ENCODE measurements around the gene HDLBP. TPM values are rescaled to one million over a fixed set of nuclear protein-coding genes. Genes with fewer than 3 reads are reported as not detected.

Gene HDLBP
- total and polyA plus RNA-seq, 2 of the 4 experiments (the other 2 are of a cell fraction), result 648 to 1,165 TPM

DNA sequence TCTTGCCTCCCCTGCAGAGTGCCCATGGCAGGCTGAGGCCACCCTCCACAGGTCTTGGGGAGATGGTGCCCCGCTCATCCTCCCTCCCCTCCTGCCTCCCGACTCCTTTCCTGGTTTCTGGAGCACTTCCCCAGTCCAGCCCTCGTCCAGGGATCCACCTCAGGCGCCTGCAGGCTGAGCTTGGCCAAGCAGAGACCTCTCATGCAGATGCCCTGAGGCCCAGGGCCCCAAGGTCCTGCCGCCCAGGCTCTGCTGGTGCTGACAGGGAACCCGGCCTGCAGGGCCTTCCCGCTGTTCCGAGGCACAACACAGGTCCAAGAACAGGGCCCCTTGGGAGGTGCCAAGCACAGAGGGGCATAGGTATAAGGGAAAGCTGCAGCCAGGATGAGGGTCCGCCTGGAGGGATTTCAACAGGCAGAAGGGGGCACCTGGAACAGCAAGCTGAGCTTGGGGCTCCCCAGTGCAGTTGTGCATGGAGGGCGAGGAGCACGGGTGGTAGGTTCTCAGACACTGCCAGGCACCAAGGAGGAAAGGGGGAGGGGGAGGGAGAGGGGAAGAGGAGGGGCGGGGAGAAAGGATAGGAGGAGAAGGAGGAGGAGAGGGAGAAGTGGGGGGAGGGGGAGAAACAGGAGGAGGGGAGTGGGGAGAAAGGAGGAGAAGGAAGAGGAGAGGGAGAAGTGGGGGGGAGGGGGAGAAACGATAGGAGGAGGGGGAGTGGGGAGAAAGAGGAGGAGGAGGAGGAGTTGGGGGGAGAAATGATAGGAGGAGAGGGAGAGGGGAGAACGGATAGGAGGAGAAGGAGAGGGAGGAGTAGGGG lies 128.2 kb downstream of the HDLBP start:
- H3K27ac ChIP-seq (ENCODE audit: insufficient read depth, low read length), result no peak overlapping the region
- 44 to 86% methylated on average over 1 to 5 of the region's 14 CpGs for WGBS, 2 experiments (ENCODE audit: extremely low coverage in 2 of 2, insufficient read length in 1 of 2)
- H3K36me3 ChIP-seq (ENCODE audit: control insufficient read depth, insufficient read depth, low read length), result peaks cover 9% of the 10 kb centered on the region
- H2AK9ac ChIP-seq (replicated peaks; ENCODE audit: low read depth, low read length, poor library complexity), result no peak overlapping the region
- H2AK5ac ChIP-seq (ENCODE audit: low read depth, low read length), result no peak overlapping the region
- no peak overlapping the region for H2BK5ac ChIP-seq (ENCODE audit: low read depth, low read length, poor library complexity, severe bottlenecking)
- H2BK20ac ChIP-seq (ENCODE audit: low read depth, low read length), result no peak overlapping the region
- ChIA-PET POLR2A (ENCODE audit: unreplicated experiment) (no interaction called here), CTCF (no interaction called here)
- no peak overlapping the region for H3K4ac ChIP-seq (ENCODE audit: low read depth, low read length)
- ATAC-seq (ENCODE audit: low read depth) (no peak), DNase-seq (no peak)
- H2AFZ ChIP-seq (replicated peaks; ENCODE audit: low read length, poor library complexity), result no peak overlapping the region
- no TSS peak for BruUV-seq (replicated peaks)
- no peak overlapping the region for H2BK120ac ChIP-seq (ENCODE audit: low read depth, low read length)
- intact Hi-C loops (cut with micrococcal nuclease), result no loop called here
- no peak overlapping the region for H4K91ac ChIP-seq (ENCODE audit: insufficient read depth, low read depth, low read length)
- H2BK15ac ChIP-seq (ENCODE audit: low read depth, low read length), result no peak overlapping the region
- no peak overlapping the region for H4K8ac ChIP-seq (ENCODE audit: low read depth in 2 of 2, low read length in 2 of 2)
- H3K18ac ChIP-seq (ENCODE audit: low read depth, low read length), result no peak overlapping the region
- no peak overlapping the region for H3K23ac ChIP-seq (ENCODE audit: low read depth, low read length)
- dilution Hi-C loops (cut with HindIII; ENCODE audit: low sequenced_read_pairs, unreplicated experiment), result no loop called here
- H3K79me1 ChIP-seq (ENCODE audit: low read depth in 1 of 2, low read length in 2 of 2), result no peaks in the 10 kb centered on the region
- H3K9ac ChIP-seq (ENCODE audit: low read depth, low read length), result no peak overlapping the region
- H3K4me2 ChIP-seq (ENCODE audit: low read depth, low read length), result no peak overlapping the region
- H4K20me1 ChIP-seq (ENCODE audit: insufficient read depth, low read length), result no peaks in the 10 kb centered on the region; the same call in 1 of the 2 replicates
- in situ Hi-C loops (cut with MboI; ENCODE audit: low sequenced_read_pairs), result no loop called here
- H3K9me1 ChIP-seq (ENCODE audit: insufficient read depth, low read length), result no peaks in the 10 kb centered on the region
- no peak overlapping the region for H3K14ac ChIP-seq (replicated peaks; ENCODE audit: low read depth, low read length)
- TF ChIP-seq RCOR1 (IDR thresholded peaks at IDR 0.05; ENCODE audit: insufficient replicate concordance, low read length) (no peak), CHD1 (IDR thresholded peaks at IDR 0.05; ENCODE audit: low read depth, low read length) (no peak), CEBPB (IDR thresholded peaks at IDR 0.05; ENCODE audit: low read depth, low read length) (no peak), BHLHE40 (IDR thresholded peaks at IDR 0.05; ENCODE audit: low read depth, low read length) (no peak), RAD21 (IDR thresholded peaks at IDR 0.05; ENCODE audit: low read length) (no peak), MAFK (IDR thresholded peaks at IDR 0.05; ENCODE audit: low read depth, low read length) (no peak), FOS (IDR thresholded peaks at IDR 0.05; ENCODE audit: low read depth, low read length) (no peak), ELK1 (IDR thresholded peaks at IDR 0.05; ENCODE audit: borderline replicate concordance, low read depth, low read length) (no peak), MXI1 (IDR thresholded peaks at IDR 0.05; ENCODE audit: borderline replicate concordance, low read depth, low read length) (no peak), MAZ (IDR thresholded peaks at IDR 0.05; ENCODE audit: borderline replicate concordance, low read depth, low read length) (no peak), SMC3 (IDR thresholded peaks at IDR 0.05; ENCODE audit: low read depth, low read length) (no peak), RFX5 (IDR thresholded peaks at IDR 0.05; ENCODE audit: low read depth, low read length) (no peak), POLR2A (IDR thresholded peaks at IDR 0.05; ENCODE audit: low read depth, low read length) (no peak), NFE2L2 (IDR thresholded peaks at IDR 0.05; ENCODE audit: low read depth, low read length) (no peak)
- TF ChIP-seq, protein P1, sequence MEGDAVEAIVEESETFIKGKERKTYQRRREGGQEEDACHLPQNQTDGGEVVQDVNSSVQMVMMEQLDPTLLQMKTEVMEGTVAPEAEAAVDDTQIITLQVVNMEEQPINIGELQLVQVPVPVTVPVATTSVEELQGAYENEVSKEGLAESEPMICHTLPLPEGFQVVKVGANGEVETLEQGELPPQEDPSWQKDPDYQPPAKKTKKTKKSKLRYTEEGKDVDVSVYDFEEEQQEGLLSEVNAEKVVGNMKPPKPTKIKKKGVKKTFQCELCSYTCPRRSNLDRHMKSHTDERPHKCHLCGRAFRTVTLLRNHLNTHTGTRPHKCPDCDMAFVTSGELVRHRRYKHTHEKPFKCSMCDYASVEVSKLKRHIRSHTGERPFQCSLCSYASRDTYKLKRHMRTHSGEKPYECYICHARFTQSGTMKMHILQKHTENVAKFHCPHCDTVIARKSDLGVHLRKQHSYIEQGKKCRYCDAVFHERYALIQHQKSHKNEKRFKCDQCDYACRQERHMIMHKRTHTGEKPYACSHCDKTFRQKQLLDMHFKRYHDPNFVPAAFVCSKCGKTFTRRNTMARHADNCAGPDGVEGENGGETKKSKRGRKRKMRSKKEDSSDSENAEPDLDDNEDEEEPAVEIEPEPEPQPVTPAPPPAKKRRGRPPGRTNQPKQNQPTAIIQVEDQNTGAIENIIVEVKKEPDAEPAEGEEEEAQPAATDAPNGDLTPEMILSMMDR (conservative IDR thresholded peaks at IDR 0.05; ENCODE audit: low read depth, low read length), result no peak
- TF ChIP-seq, protein P2, sequence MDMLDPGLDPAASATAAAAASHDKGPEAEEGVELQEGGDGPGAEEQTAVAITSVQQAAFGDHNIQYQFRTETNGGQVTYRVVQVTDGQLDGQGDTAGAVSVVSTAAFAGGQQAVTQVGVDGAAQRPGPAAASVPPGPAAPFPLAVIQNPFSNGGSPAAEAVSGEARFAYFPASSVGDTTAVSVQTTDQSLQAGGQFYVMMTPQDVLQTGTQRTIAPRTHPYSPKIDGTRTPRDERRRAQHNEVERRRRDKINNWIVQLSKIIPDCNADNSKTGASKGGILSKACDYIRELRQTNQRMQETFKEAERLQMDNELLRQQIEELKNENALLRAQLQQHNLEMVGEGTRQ (IDR thresholded peaks at IDR 0.05; ENCODE audit: low read depth, low read length), result no peak
- H3K9me3 ChIP-seq (ENCODE audit: control insufficient read depth, insufficient read depth, low read length), result no peaks in the 10 kb centered on the region
- no peaks in the 10 kb centered on the region for H3K4me1 ChIP-seq (ENCODE audit: control insufficient read depth, insufficient read depth, low read length)
- H3K27me3 ChIP-seq (ENCODE audit: control insufficient read depth, insufficient read depth, low read length), result peaks cover 7% of the 10 kb centered on the region
- no peak overlapping the region for H4K5ac ChIP-seq (ENCODE audit: low read depth, low read length)
- H3K4me3 ChIP-seq (ENCODE audit: insufficient read depth, low read depth, low read length), result no peak overlapping the region
- H3K56ac ChIP-seq (ENCODE audit: extremely low read depth, insufficient read depth, low read length), result no peak overlapping the region
